Raji (cell line): ENCODE results near the gene PGGHG.

Experiments used
- POLR2A ChIP-seq: IDR thresholded peaks from 2 replicates; pipeline ENCODE4 v1.6.1; 2011; ENCODE audit warnings: low read depth, low read length, control low read depth; ENCODE audit not compliant: insufficient read depth

The PGGHG gene

DNA sequence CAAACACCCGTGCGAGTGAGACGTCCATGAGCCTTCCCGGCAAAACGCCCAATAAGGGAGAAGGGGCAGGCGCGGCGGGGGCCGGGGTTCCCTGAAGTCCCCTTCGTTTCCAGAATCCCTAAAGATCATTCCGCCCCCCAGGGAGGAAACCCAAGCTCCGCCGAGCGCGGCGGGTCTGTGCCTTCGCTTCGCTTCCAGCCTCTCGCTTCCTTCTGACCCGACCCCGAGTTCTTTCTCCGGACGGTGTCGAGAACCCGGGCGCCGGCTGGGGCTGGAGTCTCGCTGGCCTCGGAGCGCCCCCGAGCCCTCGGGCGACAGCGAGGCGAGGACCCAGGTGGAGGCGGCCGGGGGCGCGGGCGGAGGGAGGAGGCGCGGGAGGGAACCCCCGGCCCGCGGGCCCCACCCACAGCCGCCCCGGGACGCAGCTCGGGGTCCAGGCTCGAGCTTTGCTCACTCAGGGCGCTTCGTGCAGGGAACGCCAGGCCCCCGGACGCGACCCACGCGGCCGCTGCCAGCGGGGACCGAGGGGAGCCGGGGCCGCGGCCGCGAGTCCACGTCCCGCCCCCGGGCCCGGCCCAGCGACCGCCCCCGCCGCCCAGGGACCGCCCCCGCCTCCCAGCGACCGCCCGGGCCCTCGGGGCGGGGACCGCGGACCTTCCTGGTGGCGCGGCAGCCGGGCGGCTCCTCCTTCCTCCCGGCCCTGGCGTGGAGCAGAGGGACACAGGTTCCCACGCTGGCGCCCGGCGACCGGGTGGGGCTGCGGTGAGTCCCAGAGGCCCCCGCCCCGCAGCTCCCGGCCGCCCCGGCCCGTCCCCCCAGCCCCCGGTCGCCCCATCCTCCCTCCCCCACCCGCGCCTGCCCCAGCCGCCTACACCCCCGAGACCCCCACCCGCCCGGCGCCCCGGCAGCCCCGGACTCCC is at the start of gene PGGHG:
Gene PGGHG, plus strand, starts transcription at position 649 of the 920 bp plus-strand sequence. CDS start 691 bp downstream, outside the sequence.
- peak; percentile 60 for TF ChIP-seq POLR2A

DNA sequence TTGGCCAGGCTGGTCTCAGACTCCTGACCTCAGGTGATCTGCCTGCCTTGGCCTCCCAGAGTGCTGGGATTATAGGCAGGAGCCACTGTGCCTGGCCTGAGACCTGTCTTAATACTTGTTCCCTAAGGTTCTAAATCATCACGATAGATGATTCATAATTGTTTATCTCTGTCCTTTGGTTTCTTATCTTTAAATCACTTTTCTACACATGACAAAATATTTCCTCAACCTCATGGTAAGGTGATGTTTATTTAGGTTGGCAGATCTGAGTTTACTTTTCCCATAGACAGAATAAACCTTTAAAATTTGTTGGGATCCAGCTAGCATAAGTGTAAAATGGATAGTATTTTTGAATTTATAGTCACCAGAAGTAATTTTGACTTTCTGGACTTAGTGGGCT is 48.6 kb upstream of the PGGHG start:
- TF ChIP-seq POLR2A = no peak

DNA sequence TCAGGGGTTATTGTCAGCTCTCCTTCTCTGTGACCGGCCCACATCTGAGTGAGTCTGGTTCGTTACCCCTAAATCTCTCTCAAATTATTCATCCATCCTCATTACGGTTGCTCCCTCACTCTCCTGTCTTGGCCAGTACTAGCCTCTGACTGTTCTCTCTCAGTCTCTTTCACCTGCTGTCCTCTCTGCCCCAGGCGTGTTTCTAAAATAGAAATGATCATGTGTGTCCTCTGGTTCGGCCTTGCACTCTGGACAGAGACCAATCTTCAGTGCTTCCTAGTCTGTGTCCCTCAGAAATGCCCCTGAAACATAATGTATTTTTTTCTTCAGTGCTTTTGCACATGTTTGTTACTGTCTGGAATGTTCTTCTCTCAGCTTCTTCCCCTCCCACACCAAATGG is 47.3 kb upstream of the PGGHG start:
- no peak for TF ChIP-seq POLR2A

DNA sequence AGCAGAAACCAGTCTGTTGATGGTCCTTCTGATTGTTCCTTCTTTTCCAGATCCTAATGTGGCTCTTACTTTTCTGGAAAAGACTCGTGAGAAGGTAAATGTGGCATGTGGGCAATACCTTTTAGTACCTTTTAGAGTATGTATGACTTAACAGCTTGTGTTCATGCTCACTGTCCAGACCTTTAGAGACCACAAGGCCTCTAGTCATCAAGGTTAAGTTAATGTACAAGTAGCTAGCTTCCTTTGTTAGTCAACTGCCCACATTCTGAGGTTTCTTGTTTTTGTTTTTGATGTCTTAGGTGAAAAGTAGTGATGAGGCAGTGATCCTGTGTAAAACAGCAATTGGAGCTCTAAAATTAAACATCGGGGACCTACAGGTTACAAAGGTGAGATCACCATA is 44.5 kb upstream of the PGGHG start:
- no peak for TF ChIP-seq POLR2A

DNA sequence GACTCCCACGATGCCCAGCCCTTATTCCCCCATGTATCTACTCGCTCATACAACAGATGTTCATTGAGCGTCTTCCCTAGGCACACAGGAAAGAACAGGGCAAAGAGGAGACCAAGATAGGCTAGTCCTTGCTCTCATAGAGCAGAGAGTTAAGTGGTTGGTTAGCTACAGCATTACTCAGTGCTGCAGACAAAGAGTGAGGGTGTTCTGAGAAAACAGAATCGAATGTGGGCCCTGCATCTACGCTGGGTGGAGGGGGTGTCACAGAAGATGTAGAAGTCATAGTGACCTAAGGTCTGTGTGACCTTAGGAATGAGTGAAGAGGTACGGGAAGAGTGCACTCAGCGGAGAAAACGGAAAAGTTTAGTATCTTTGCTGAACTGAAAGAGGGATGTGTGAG is 39.9 kb upstream of the PGGHG start:
- TF ChIP-seq POLR2A = no peak

DNA sequence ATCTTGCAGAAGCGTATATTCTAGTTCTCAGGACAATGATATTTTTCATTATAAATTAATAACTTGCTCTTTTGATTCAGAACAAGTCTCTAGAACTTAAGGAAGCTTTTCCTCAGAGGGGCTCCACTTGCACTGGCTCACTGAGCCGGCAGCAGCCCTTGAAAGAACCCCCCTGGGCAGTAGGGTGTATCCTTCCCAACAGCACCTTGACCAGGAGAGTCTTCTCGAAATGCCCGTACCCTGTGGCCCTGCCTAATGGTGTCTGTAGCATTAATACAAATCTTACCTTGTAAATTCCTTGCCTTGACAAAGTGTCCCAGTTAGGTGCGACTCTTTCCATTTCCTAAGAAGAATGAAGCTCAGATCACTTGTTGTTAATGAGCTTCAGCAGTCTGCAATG is 38.7 kb upstream of the PGGHG start:
- TF ChIP-seq POLR2A = no peak

DNA sequence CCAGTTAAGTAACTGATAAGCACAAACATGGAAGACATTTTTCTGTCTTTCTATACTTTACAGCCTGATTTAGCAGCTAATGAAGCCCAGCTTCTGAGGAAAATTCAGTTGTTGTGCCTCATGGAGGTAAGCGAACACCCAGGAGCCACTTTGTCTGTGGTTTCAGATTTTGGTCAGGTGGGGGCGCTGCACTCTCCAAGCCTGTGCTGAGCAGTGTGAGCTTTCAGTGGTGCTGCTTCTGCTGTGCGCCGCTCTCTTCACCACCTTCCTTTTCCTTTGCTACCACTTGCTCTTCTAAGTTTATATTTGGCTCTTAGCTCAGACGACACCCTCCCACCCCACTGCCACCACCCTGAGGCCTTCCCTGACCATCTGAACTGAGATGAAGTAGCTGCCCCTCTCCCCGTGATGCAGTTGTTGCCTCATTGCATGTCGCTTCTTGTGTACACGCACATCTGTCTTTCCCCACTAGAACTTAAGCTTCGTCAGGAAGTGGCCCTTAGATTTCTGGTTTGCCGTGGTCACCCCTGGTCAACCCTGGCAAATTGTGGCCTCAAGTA is 38.1 kb upstream of the PGGHG start:
- TF ChIP-seq POLR2A = no peak

DNA sequence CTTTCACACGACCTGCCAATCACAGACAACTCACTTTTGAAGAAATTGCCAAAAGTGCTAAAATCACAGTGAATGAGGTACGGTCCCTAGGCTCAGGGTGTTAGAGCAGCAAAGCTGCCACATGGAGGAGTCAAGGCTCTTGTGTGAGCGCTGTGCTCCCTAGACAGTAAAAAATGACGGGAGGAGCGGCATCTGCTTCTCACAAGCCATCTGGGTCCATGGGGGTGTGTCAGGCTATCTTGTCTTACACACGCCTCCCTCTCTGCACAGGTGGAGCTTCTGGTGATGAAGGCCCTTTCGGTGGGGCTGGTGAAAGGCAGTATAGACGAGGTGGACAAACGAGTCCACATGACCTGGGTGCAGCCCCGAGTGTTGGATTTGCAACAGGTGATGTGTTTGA is 37.4 kb upstream of the PGGHG start:
- no peak for TF ChIP-seq POLR2A

DNA sequence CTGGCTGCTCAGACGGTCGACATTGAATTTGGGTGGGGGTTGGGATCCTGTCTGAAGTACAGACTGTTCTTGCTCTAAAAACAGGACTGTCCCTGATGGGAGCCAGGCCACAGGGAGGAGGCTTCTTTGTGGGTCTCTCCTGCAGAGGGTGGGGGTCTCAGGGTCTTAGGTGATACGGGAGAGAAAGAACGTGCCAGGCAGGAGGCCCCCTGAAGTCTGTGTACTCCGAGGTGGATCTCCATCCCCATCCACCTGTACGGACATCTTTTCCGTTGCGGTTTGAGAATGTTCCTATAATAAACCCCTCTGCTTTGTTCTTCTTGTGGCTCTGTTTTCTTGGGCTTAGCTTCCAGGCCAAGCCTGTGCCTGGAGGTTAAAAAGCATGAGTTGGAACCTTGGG is 36.3 kb upstream of the PGGHG start:
- no peak for TF ChIP-seq POLR2A

DNA sequence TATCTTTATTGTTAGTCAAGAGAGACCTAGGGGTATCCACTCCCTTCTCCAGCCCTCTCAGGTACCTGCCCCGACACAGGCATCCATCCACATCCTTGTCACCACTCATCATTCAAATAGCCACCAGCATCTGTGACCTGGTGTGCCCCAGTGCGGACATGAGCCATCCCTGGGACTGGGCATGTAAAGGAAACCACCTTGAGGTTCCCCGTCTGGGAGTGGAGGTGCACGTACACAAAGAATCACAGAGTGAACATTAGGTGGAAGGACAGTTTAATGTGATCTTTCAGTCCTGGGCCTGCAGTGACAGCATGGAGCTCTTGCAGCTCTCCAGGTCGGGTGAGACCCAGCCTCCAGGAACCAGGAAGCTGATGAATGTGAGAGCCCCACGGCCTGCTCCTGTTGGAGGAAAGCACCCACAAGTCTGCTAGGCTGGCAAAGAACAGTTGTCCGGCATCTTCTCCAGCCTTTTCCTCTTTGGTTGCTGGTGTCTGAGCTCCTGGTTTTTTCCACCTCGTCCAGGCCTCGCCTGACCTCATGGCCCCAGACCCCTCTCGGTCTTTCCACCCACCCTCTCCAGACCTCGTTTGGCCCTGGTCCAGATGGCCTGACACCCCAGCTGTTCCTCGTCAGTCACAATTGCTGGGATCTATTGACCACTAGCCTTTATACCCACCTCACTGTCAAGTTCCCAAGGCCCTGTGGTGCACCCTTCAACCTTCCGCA is 35.6 kb upstream of the PGGHG start:
- no peak for TF ChIP-seq POLR2A

DNA sequence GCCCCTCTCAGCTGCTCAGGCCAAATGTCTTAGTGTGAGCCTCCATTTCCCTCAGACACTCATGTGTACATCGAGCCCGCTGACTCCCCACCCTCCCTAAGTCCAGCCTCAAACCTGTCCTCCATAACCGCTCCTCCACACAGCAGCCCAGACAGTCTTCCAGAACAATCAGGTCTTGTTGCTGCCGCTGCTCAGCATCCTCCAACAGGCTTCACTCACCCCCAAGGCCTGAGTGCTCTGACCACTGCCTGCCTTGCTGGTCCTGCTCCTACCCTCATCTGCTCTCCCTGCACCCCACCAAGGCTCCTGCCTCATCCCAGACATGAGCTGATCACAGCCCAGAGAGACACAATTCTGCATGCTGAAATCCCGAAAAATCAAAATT is 35.0 kb upstream of the PGGHG start:
- no peak for TF ChIP-seq POLR2A

DNA sequence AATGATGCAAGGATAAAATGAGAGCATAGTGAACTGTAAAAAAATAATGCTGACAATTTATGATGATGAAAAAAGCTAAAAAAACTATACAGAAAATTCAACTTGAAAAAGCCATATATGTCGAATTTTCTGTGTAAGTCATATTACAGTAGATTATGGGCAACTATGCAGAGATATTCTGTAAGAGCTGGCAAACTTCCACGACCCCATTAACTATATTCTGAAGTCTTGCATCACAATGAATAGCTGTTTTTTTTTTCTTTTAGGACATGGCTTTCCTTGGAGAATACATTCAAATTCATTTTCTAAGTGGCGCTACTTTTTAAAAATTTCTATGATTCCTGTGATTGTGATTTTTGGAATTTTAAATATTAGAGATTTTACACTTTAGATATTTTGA is 33.8 kb upstream of the PGGHG start:
- TF ChIP-seq POLR2A = no peak

DNA sequence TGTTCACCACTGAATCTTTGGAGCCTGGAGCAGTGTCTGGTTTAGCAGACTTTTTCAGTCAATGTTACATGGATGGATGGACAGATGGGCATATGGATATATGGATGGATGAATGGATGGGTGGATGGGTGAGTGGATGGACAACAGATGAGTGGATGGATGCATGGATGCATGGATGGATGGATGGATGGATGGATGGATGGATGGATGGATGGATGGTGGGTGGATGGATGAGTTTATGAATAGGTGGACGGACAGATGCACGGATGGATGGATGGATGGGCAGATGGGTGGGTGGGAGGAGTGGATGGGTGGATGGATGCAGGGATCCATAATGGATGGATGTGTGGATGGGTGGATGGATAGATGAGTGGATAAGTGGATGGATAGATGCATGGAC is 33.1 kb upstream of the PGGHG start:
- no peak for TF ChIP-seq POLR2A

DNA sequence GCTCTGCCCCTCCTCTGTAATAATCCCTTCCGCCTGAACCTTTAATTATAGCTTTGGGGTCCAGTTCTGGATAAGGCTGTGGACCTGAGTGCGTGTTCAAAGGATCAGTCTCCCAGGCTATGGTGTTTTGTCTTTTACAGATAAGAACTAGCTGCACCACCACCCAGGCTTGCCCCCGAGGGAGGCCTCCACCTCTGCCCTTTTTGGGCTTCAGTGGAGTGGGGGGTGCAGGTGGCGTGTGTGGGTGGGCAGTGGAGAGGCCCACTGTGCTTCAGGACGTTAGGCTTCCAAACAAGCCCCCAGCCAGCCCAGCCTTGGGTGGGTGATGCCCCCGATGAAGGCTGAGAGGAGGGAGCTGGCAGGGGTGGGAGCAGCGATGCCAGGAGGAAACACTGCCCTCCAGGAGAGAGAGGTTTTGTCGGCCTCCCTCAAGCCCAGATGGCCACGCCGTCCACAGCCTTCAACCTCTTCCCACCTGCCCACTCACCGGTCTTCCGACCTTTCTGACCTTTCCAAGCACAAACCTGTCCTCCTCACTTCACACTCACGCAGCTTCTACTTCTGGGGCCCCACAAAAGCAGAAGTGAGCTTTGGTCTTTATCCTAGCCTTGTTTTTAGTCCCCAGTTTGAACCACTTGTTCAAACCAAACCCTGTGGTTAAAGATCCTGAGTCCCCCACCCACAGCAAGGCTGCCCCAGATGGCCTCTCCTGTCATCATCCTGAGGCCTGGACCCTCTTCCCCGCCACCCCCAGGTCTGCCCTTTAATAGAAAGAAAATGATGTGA is 31.8 kb upstream of the PGGHG start:
- no peak for TF ChIP-seq POLR2A
